GM23338 (cell line): ENCODE measurements around the gene FBXO8. TPM values are rescaled to one million over a fixed set of nuclear protein-coding genes. Genes with fewer than 3 reads are reported as not detected.

Experiments
- ATAC-seq: fragments of 200-7000 bp; cut with Tn5 transposase; 3 replicates; pipeline ENCODE4 v1.9.1; 2020
- DNase-seq: peaks from one replicate; pipeline ENCODE4 v3.0.0-alpha.2; 2015; ENCODE audit warnings: low spot score
- H2AFZ ChIP-seq: fragments of 200-600 bp; sonication (generic); 2 replicates; pipeline ENCODE4 v1.8.0; 2016; ENCODE audit warnings: antibody characterized with exemption, mild to moderate bottlenecking, moderate library complexity
- H3F3A ChIP-seq: fragments of 200-600 bp; sonication (generic); replicated peaks from 2 replicates; pipeline ENCODE4 v1.8.0; 2017; ENCODE audit warnings: antibody characterized with exemption, mixed run types, low read depth
- H3K27ac ChIP-seq: fragments of 200-600 bp; sonication (generic); 2 replicates; pipeline ENCODE4 v1.6.1; 2016; ENCODE audit warnings: low read depth
- H3K27me3 ChIP-seq: fragments of 200-600 bp; sonication (generic); 2 replicates; pipeline ENCODE4 v1.8.0; 2016; ENCODE audit warnings: mild to moderate bottlenecking, mixed run types, moderate library complexity; ENCODE audit not compliant: insufficient read depth
- H3K36me3 ChIP-seq: fragments of 200-600 bp; sonication (generic); 2 replicates; pipeline ENCODE4 v1.8.0; 2016; ENCODE audit warnings: mild to moderate bottlenecking; ENCODE audit not compliant: insufficient read depth
- H3K4me1 ChIP-seq: fragments of 200-600 bp; sonication (generic); 2 replicates; pipeline ENCODE4 v1.8.0; 2016; ENCODE audit warnings: mild to moderate bottlenecking, moderate library complexity; ENCODE audit not compliant: insufficient read depth
- H3K4me2 ChIP-seq: fragments of 200-600 bp; sonication (generic); 2 replicates; pipeline ENCODE4 v1.7.1; 2017; ENCODE audit warnings: mixed run types
- H3K4me3 ChIP-seq: fragments of 200-600 bp; sonication (generic); 2 replicates; pipeline ENCODE4 v1.6.1; 2016; ENCODE audit warnings: mixed run types
- H3K79me2 ChIP-seq: fragments of 200-600 bp; sonication (generic); replicated peaks from 2 replicates; pipeline ENCODE4 v1.8.0; 2017; ENCODE audit warnings: mild to moderate bottlenecking; ENCODE audit not compliant: insufficient read depth
- H3K9me2 ChIP-seq: fragments of 200-600 bp; sonication (generic); 2 replicates; pipeline ENCODE4 v1.8.0; 2017; ENCODE audit not compliant: insufficient read depth
- H4K20me1 ChIP-seq: fragments of 200-600 bp; sonication (generic); replicated peaks from 2 replicates; pipeline ENCODE4 v1.8.0; 2017; ENCODE audit warnings: mild to moderate bottlenecking; ENCODE audit not compliant: insufficient read depth
- H3K27ac Mint-ChIP-seq: 2 replicates; pipeline ENCODE4 v1.8.0; 2020; ENCODE audit warnings: inconsistent platforms, mild to moderate bottlenecking, moderate library complexity, mixed read lengths
- H3K27me3 Mint-ChIP-seq: 3 replicates; pipeline ENCODE4 v1.8.0; 2022; ENCODE audit warnings: low read depth, mild to moderate bottlenecking, moderate library complexity, mixed read lengths, inconsistent platforms; ENCODE audit not compliant: insufficient read depth, poor library complexity
- H3K36me3 Mint-ChIP-seq: 3 replicates; pipeline ENCODE4 v1.8.0; 2021; ENCODE audit warnings: low read depth, mild to moderate bottlenecking, inconsistent platforms, moderate library complexity, mixed read lengths
- H3K4me1 Mint-ChIP-seq: 3 replicates; pipeline ENCODE4 v1.8.0; 2020; ENCODE audit warnings: mild to moderate bottlenecking, inconsistent platforms, mixed read lengths
- H3K4me3 Mint-ChIP-seq: 3 replicates; pipeline ENCODE4 v1.8.0; 2021; ENCODE audit warnings: moderate library complexity, mild to moderate bottlenecking, inconsistent platforms, mixed read lengths
- H3K9me3 Mint-ChIP-seq: 3 replicates; pipeline ENCODE4 v1.8.0; 2020; ENCODE audit warnings: moderate library complexity, mild to moderate bottlenecking, inconsistent platforms, mixed read lengths
- CTCF ChIP-seq, 2 experiments: fragments of 200-600 bp in 1 of 2; sonication (generic) in 1 of 2; conservative IDR thresholded peaks; 2 replicates each; pipeline versions ENCODE4 v1.5.1 to v1.6.1; 2016 to 2017; ENCODE audit warnings: antibody characterized with exemption in 2 of 2, low read depth in 2 of 2, mild to moderate bottlenecking in 2 of 2, moderate library complexity in 1 of 2
- ETS1 ChIP-seq: IDR thresholded peaks from 2 replicates; pipeline ENCODE4 v1.6.1; 2016; ENCODE audit warnings: antibody characterized with exemption
- EZH2 ChIP-seq: fragments of 200-600 bp; sonication (generic); IDR thresholded peaks from one replicate; pipeline ENCODE4 v1.8.0; 2017; ENCODE audit warnings: antibody characterized with exemption, mild to moderate bottlenecking, low read depth; ENCODE audit not compliant: unreplicated experiment
- JUNB ChIP-seq: IDR thresholded peaks from one replicate; pipeline ENCODE4 v1.6.1; 2016; ENCODE audit warnings: antibody characterized with exemption; ENCODE audit not compliant: unreplicated experiment
- NANOG ChIP-seq: IDR thresholded peaks from 2 replicates; pipeline ENCODE4 v1.6.1; 2016; ENCODE audit warnings: antibody characterized with exemption, borderline replicate concordance
- ZNF331 ChIP-seq: fragments of 250-450 bp; sonication (Bioruptor Pico); IDR thresholded peaks from 2 replicates; pipeline ENCODE4 v1.5.0; 2020; ENCODE audit warnings: low read depth, mild to moderate bottlenecking, moderate library complexity
- ZNF462 ChIP-seq: fragments of 250-450 bp; sonication (Bioruptor Pico); IDR thresholded peaks from 2 replicates; pipeline ENCODE4 v1.5.0; 2020; ENCODE audit warnings: mild to moderate bottlenecking, moderate library complexity
- polyA plus RNA-seq: library from polyadenylated mRNA; unstranded; fragments of >200 nt; fragmentation: Nextera tagmentation; extraction: Ambion mirVana; gene quantifications from 2 replicates; pipeline ENCODE4 v1.2.1, GENCODE V29; 2016
- total RNA-seq: library from RNA; depleted of rRNA; stranded (reverse); fragments of >200 nt; shearing (Covaris generic); gene quantifications from 2 replicates; pipeline ENCODE4 v1.2.3, GENCODE V29; 2014

Gene FBXO8
- total and polyA plus RNA-seq, 2 experiments from 2014 or later: 5.8 to 7.9 TPM

GRCh38 chr4:174259580-174259979 lies 23.9 kb downstream of the FBXO8 start:
- no peaks in the 10 kb centered on the region for H3K9me2 ChIP-seq
- no peaks in the 10 kb centered on the region for H3K4me1 ChIP-seq
- no peaks in the 10 kb centered on the region for H3K4me1 Mint-ChIP-seq
- no peaks in the 10 kb centered on the region for H3K36me3 Mint-ChIP-seq
- no peaks in the 10 kb centered on the region for H3K36me3 ChIP-seq
- TF ChIP-seq CTCF (conservative IDR thresholded peaks at IDR 0.05; ENCODE audit: low read depth in 2 of 2) (no peak), EZH2 (no peak), ZNF462 (CRISPR knock-in tag) (no peak), NANOG (no peak), ZNF331 (CRISPR knock-in tag) (no peak), JUNB (no peak), ETS1 (no peak)
- no peak overlapping the region for H3K27ac ChIP-seq
- ATAC-seq: no peak
- H2AFZ ChIP-seq: no peak overlapping the region
- no peaks in the 10 kb centered on the region for H3K79me2 ChIP-seq
- no peaks in the 10 kb centered on the region for H3K27me3 ChIP-seq
- H3K27ac Mint-ChIP-seq: no peak overlapping the region
- H3K4me3 Mint-ChIP-seq: no peak overlapping the region
- no peaks in the 10 kb centered on the region for H3F3A ChIP-seq
- no peaks in the 10 kb centered on the region for H3K9me3 Mint-ChIP-seq
- no peaks in the 10 kb centered on the region for H3K27me3 Mint-ChIP-seq
- no peak for DNase-seq
- H3K4me3 ChIP-seq: no peak overlapping the region
- H3K4me2 ChIP-seq: no peak overlapping the region
- no peaks in the 10 kb centered on the region for H4K20me1 ChIP-seq
